Activated T-cell treated with anti-CD3 and anti-CD28 coated beads, Interleukin-2, amount 50 U/mL, for 48 hours (primary cell): ENCODE results near the gene LRWD1.
"Not testable (repeated sequence)": the region's sequence is repeated elsewhere in the genome, so short reads cannot be mapped to it uniquely, and the experiment has no call there.

Experiments used
- DNase-seq, 2 experiments: peaks; one replicate each; pipeline ENCODE4 v3.0.0-alpha.2; 2020

Gene LRWD1

GRCh38 chr7:102469351-102469971 is 4.7 kb downstream of the LRWD1 start:
- no peak for DNase-seq

- no peak for DNase-seq
Measured at GRCh38 chr7:102469972-102470825, 5.4 kb downstream of the LRWD1 start.

- no peak for DNase-seq
Measured at GRCh38 chr7:102471791-102472125, 7.0 kb downstream of the LRWD1 start.

- no peak for DNase-seq
Measured at GRCh38 chr7:102472126-102473041, 7.6 kb downstream of the LRWD1 start.

- no peak for DNase-seq
Measured at GRCh38 chr7:102473271-102473991, 8.6 kb downstream of the LRWD1 start.

GRCh38 chr7:102474116-102474515 is 9.3 kb downstream of the LRWD1 start:
- DNase-seq: not testable (repeated sequence)

GRCh38 chr7:102474736-102475435 is 10.1 kb downstream of the LRWD1 start:
- DNase-seq: not testable (repeated sequence)

GRCh38 chr7:102478314-102479208 is 13.8 kb downstream of the LRWD1 start, which contains the start of gene POLR2J:
Gene POLR2J, minus strand, starts transcription at chr7:102478922. Its CDS starts 62 bp downstream, at chr7:102478860.
- peak; percentile 100 for DNase-seq

- not testable (repeated sequence) for DNase-seq
Measured at GRCh38 chr7:102479209-102479584, 14.4 kb downstream of the LRWD1 start.

GRCh38 chr7:102479982-102480637 is 15.3 kb downstream of the LRWD1 start:
- DNase-seq: peak; percentile 72 to 73

- DNase-seq: not testable (repeated sequence)
Measured at GRCh38 chr7:102481962-102482361, 17.2 kb downstream of the LRWD1 start.

GRCh38 chr7:102484317-102484716 is 19.5 kb downstream of the LRWD1 start:
- not testable (repeated sequence) for DNase-seq

GRCh38 chr7:102490529-102491075 is 25.8 kb downstream of the LRWD1 start:
- peak; percentile 71 to 75 for DNase-seq

GRCh38 chr7:102493220-102493935 is 28.6 kb downstream of the LRWD1 start:
- peak; percentile 26 to 37 for DNase-seq

- DNase-seq: peak; percentile 34 to 35
Measured at GRCh38 chr7:102494026-102494425, 29.2 kb downstream of the LRWD1 start.

- not testable (repeated sequence) for DNase-seq
Measured at GRCh38 chr7:102494473-102495149, 29.8 kb downstream of the LRWD1 start.

GRCh38 chr7:102496861-102497260 is 32.1 kb downstream of the LRWD1 start:
- not testable (repeated sequence) for DNase-seq

GRCh38 chr7:102497308-102497707 is 32.5 kb downstream of the LRWD1 start:
- not testable (repeated sequence) for DNase-seq
